HuH-7.5 (cell line): ENCODE data around the gene CD82.
"Not testable (repeated sequence)": the region's sequence is repeated elsewhere in the genome, so short reads cannot be mapped to it uniquely, and the experiment has no call there.

Source experiments
- DNase-seq: peaks from one replicate; pipeline ENCODE4 v3.0.0; 2011; ENCODE audit warnings: low spot score

CD82 gene

GRCh38 chr11:44559940-44560300 is 5.5 kb upstream of the CD82 start:
- not testable (repeated sequence) for DNase-seq

- DNase-seq = no peak
Observed at GRCh38 chr11:44561275-44561805, 4.1 kb upstream of the CD82 start.

GRCh38 chr11:44561964-44562734 is 3.3 kb upstream of the CD82 start:
- DNase-seq = no peak

GRCh38 chr11:44562845-44563460 is 2.5 kb upstream of the CD82 start:
- no peak for DNase-seq

GRCh38 chr11:44563711-44564110 is 1.8 kb upstream of the CD82 start:
- DNase-seq = no peak

GRCh38 chr11:44564166-44564565 is 1.3 kb upstream of the CD82 start:
- no peak for DNase-seq

- DNase-seq = no peak
Observed at GRCh38 chr11:44564670-44565210, 723 bp upstream of the CD82 start.

- no peak for DNase-seq
Observed at GRCh38 chr11:44565953-44566949, 788 bp downstream of the CD82 start.

GRCh38 chr11:44566952-44567875 is 1.8 kb downstream of the CD82 start:
- no peak for DNase-seq

- no peak for DNase-seq
Observed at GRCh38 chr11:44567876-44568256, 2.4 kb downstream of the CD82 start.

- no peak for DNase-seq
Observed at GRCh38 chr11:44568331-44568657, 2.8 kb downstream of the CD82 start.

GRCh38 chr11:44568658-44569473 is 3.4 kb downstream of the CD82 start:
- DNase-seq = no peak

- DNase-seq = no peak
Observed at GRCh38 chr11:44570411-44571155, 5.1 kb downstream of the CD82 start.

GRCh38 chr11:44571871-44572270 is 6.4 kb downstream of the CD82 start:
- DNase-seq = no peak

GRCh38 chr11:44572436-44572835 is 7.0 kb downstream of the CD82 start:
- no peak for DNase-seq

GRCh38 chr11:44572884-44573283 is 7.4 kb downstream of the CD82 start:
- DNase-seq = no peak

GRCh38 chr11:44573333-44573732 is 7.9 kb downstream of the CD82 start:
- DNase-seq = no peak

GRCh38 chr11:44574610-44575287 is 9.3 kb downstream of the CD82 start:
- DNase-seq = no peak

GRCh38 chr11:44575288-44575672 is 9.8 kb downstream of the CD82 start:
- DNase-seq = no peak
